ENCODE measurements around the gene ABHD16A.
A peak's percentile ranks its signal among the peaks of the same experiment; 100 is the strongest.

ABHD16A gene

GRCh38 chr6:31701666-31702404 lies 1.3 kb downstream of the ABHD16A start:
- H3K4me3 ChIP-seq (ENCODE audit: insufficient read depth in 1 of 2, low read depth in 1 of 2, low read length in 2 of 2) = peak overlapping the region; percentile 21 to 97
- H3K27ac ChIP-seq (ENCODE audit: low read length, poor library complexity, severe bottlenecking) = no peak overlapping the region
- H3K9me3 ChIP-seq (ENCODE audit: control insufficient read depth, low read length) = no peaks in the 10 kb centered on the region
- peak overlapping the region in 1 of 2 experiments; percentile 19 for H3K14ac ChIP-seq (ENCODE audit: low read length in 2 of 2)
- H3K79me1 ChIP-seq (replicated peaks; ENCODE audit: low read length, poor library complexity, severe bottlenecking) = peaks cover 18% of the 10 kb centered on the region
- H3K36me3 ChIP-seq (ENCODE audit: control insufficient read depth in 1 of 2, insufficient read depth in 2 of 2, low read depth in 1 of 2, low read length in 2 of 2) = peaks cover 13 to 20% of the 10 kb centered on the region in 2 experiments
- H4K8ac ChIP-seq (ENCODE audit: low read length) = no peak overlapping the region
- H2BK12ac ChIP-seq (ENCODE audit: low read length in 2 of 2) = no peak overlapping the region
- H3K4me2 ChIP-seq (ENCODE audit: low read length, poor library complexity, severe bottlenecking) = peak overlapping the region; percentile 70
- DNase-seq = peak; percentile 66
- H3K4ac ChIP-seq (ENCODE audit: low read depth in 1 of 2, low read length in 2 of 2) = peak overlapping the region in 1 of 2 experiments; percentile 15
- no peak overlapping the region for H2AK5ac ChIP-seq (ENCODE audit: low read length, severe bottlenecking)
- H3K9ac ChIP-seq (ENCODE audit: low read length) = peak overlapping the region; percentile 98
- peaks cover 15% of the 10 kb centered on the region for H3K4me1 ChIP-seq (ENCODE audit: control insufficient read depth, insufficient read depth, low read depth, low read length)
- no peak overlapping the region for H2AFZ ChIP-seq (ENCODE audit: low read depth, low read length)
- WGBS = 49% methylated on average over 7 of the region's 7 CpGs
- H3K18ac ChIP-seq (ENCODE audit: low read depth in 1 of 2, low read length in 2 of 2) = peak overlapping the region in 1 of 2 experiments; percentile 41
- H2BK15ac ChIP-seq (ENCODE audit: low read depth, poor library complexity, severe bottlenecking) = peak overlapping the region; percentile 76
- no peak overlapping the region for H2BK120ac ChIP-seq (ENCODE audit: low read depth, low read length)
- H3K27me3 ChIP-seq (ENCODE audit: control insufficient read depth in 1 of 2, insufficient read depth in 1 of 2, low read length in 2 of 2) = no peaks in the 10 kb centered on the region
- H4K91ac ChIP-seq (ENCODE audit: low read length) = no peak overlapping the region
- H2BK5ac ChIP-seq (ENCODE audit: low read depth, low read length, poor library complexity, severe bottlenecking) = no peak overlapping the region
- no peak overlapping the region for H3K23ac ChIP-seq (ENCODE audit: low read length in 2 of 2)

DNA sequence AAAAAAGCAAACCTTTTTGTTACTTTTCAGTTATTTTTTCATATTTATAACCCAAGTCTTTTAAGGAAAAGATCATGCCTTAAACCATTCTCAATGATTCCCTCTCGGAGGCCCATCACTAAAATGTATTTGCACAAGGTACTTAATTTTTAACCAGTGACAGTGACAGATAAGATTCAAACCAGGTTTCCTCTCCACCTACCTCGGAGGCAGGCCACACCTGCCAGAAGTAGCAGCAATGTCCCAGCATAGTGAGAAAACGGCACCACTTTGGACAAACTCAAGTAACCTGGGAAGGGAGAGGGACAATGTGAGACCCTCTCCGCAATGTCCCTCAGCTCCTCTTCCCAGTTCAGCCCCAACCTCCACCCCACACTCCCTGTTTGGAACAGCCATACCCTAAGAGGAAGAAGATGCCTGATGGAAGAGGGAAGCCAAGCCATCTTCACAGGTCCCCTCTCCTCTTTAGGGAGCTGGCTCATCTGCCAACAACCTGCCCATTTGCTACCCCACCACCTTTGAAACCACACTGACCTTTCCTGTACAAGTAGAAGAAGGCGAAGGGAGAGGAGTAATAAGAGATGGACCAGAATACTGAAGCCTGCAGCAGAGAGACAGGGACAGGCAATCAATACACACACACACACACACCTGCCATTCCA lies 2.3 kb downstream of the ABHD16A start:
- no peak overlapping the region for H3K4me2 ChIP-seq (ENCODE audit: low read length, poor library complexity, severe bottlenecking)
- no peak overlapping the region for H3K27ac ChIP-seq (ENCODE audit: low read length, poor library complexity, severe bottlenecking)
- H2AK5ac ChIP-seq (ENCODE audit: low read length, severe bottlenecking) = no peak overlapping the region
- H2BK5ac ChIP-seq (ENCODE audit: low read depth, low read length, poor library complexity, severe bottlenecking) = no peak overlapping the region
- H3K9ac ChIP-seq (ENCODE audit: low read length) = peak overlapping the region; percentile 98
- H3K4me3 ChIP-seq (ENCODE audit: insufficient read depth in 1 of 2, low read depth in 1 of 2, low read length in 2 of 2) = peak overlapping the region in 1 of 2 experiments; percentile 97
- H3K23ac ChIP-seq (ENCODE audit: low read length in 2 of 2) = no peak overlapping the region
- peak overlapping the region in 1 of 2 experiments; percentile 70 for H3K14ac ChIP-seq (ENCODE audit: low read length in 2 of 2)
- no peak overlapping the region for H2BK120ac ChIP-seq (ENCODE audit: low read depth, low read length)
- peaks cover 15% of the 10 kb centered on the region for H3K4me1 ChIP-seq (ENCODE audit: control insufficient read depth, insufficient read depth, low read depth, low read length)
- no peak overlapping the region for H2BK12ac ChIP-seq (ENCODE audit: low read length in 2 of 2)
- peaks cover 18% of the 10 kb centered on the region for H3K79me1 ChIP-seq (replicated peaks; ENCODE audit: low read length, poor library complexity, severe bottlenecking)
- H3K4ac ChIP-seq (ENCODE audit: low read depth in 1 of 2, low read length in 2 of 2) = no peak overlapping the region
- no peaks in the 10 kb centered on the region for H3K27me3 ChIP-seq (ENCODE audit: control insufficient read depth in 1 of 2, insufficient read depth in 1 of 2, low read length in 2 of 2)
- no peak overlapping the region for H2AFZ ChIP-seq (ENCODE audit: low read depth, low read length)
- H4K8ac ChIP-seq (ENCODE audit: low read length) = peak overlapping the region; percentile 35
- no peak overlapping the region for H3K18ac ChIP-seq (ENCODE audit: low read depth in 1 of 2, low read length in 2 of 2)
- peaks cover 15 to 28% of the 10 kb centered on the region in 2 experiments for H3K36me3 ChIP-seq (ENCODE audit: control insufficient read depth in 1 of 2, insufficient read depth in 2 of 2, low read depth in 1 of 2, low read length in 2 of 2)
- no peak for DNase-seq
- no peak overlapping the region for H2BK15ac ChIP-seq (ENCODE audit: low read depth, poor library complexity, severe bottlenecking)
- 96% methylated on average over 4 of the region's 5 CpGs for WGBS
- no peak overlapping the region for H4K91ac ChIP-seq (ENCODE audit: low read length)
- no peaks in the 10 kb centered on the region for H3K9me3 ChIP-seq (ENCODE audit: control insufficient read depth, low read length)

DNA sequence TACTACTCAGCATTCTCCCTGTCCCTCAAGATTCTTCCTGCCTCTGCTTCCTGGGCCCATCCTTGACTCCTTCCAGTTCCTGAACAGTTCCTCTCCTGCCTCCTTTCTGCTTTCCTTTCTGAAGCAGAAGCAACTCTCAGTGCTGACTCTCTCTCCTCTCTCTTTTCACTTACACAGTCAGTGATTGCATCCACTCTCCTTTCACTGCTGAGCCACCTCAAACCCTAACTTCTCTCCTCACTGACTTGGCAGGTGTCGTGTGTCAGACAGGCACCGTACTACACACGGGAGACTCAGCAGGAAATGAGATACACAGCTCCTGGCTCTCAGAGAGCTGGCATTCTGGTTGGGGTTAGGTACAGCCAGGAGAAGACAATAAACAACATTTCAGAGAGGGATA lies 5.6 kb downstream of the ABHD16A start:
- peak overlapping the region; percentile 53 for H3K9ac ChIP-seq (ENCODE audit: low read length)
- no peak overlapping the region for H3K4me3 ChIP-seq (ENCODE audit: insufficient read depth in 1 of 2, low read depth in 1 of 2, low read length in 2 of 2)
- no peak overlapping the region for H3K4me2 ChIP-seq (ENCODE audit: low read length, poor library complexity, severe bottlenecking)
- H2AFZ ChIP-seq (ENCODE audit: low read depth, low read length) = no peak overlapping the region
- no peak overlapping the region for H4K91ac ChIP-seq (ENCODE audit: low read length)
- no peak overlapping the region for H2BK120ac ChIP-seq (ENCODE audit: low read depth, low read length)
- H3K27me3 ChIP-seq (ENCODE audit: control insufficient read depth in 1 of 2, insufficient read depth in 1 of 2, low read length in 2 of 2) = no peaks in the 10 kb centered on the region
- 56% methylated on average over 3 of the region's 3 CpGs for WGBS
- peaks cover 10% of the 10 kb centered on the region for H3K4me1 ChIP-seq (ENCODE audit: control insufficient read depth, insufficient read depth, low read depth, low read length)
- no peak overlapping the region for H3K4ac ChIP-seq (ENCODE audit: low read depth in 1 of 2, low read length in 2 of 2)
- H2BK12ac ChIP-seq (ENCODE audit: low read length in 2 of 2) = no peak overlapping the region
- no peak overlapping the region for H2AK5ac ChIP-seq (ENCODE audit: low read length, severe bottlenecking)
- H3K36me3 ChIP-seq (ENCODE audit: control insufficient read depth in 1 of 2, insufficient read depth in 2 of 2, low read depth in 1 of 2, low read length in 2 of 2) = peaks cover 43 to 56% of the 10 kb centered on the region in 2 experiments
- peaks cover 20% of the 10 kb centered on the region for H3K79me1 ChIP-seq (replicated peaks; ENCODE audit: low read length, poor library complexity, severe bottlenecking)
- DNase-seq = no peak
- no peak overlapping the region for H3K18ac ChIP-seq (ENCODE audit: low read depth in 1 of 2, low read length in 2 of 2)
- no peak overlapping the region for H4K8ac ChIP-seq (ENCODE audit: low read length)
- H3K23ac ChIP-seq (ENCODE audit: low read length in 2 of 2) = no peak overlapping the region
- H3K27ac ChIP-seq (ENCODE audit: low read length, poor library complexity, severe bottlenecking) = no peak overlapping the region
- H3K14ac ChIP-seq (ENCODE audit: low read length in 2 of 2) = no peak overlapping the region
- H2BK5ac ChIP-seq (ENCODE audit: low read depth, low read length, poor library complexity, severe bottlenecking) = no peak overlapping the region
- no peak overlapping the region for H2BK15ac ChIP-seq (ENCODE audit: low read depth, poor library complexity, severe bottlenecking)
- no peaks in the 10 kb centered on the region for H3K9me3 ChIP-seq (ENCODE audit: control insufficient read depth, low read length)

- Histone ChIP-seq H3K14ac (ENCODE audit: low read length in 2 of 2) (no peak overlapping the region), H3K18ac (ENCODE audit: low read depth in 1 of 2, low read length in 2 of 2) (no peak overlapping the region), H3K4me2 (ENCODE audit: low read length, poor library complexity, severe bottlenecking) (no peak overlapping the region), H4K8ac (ENCODE audit: low read length) (no peak overlapping the region), H3K4me3 (ENCODE audit: insufficient read depth in 1 of 2, low read depth in 1 of 2, low read length in 2 of 2) (no peak overlapping the region), H4K91ac (ENCODE audit: low read length) (no peak overlapping the region), H3K36me3 (ENCODE audit: control insufficient read depth in 1 of 2, insufficient read depth in 2 of 2, low read depth in 1 of 2, low read length in 2 of 2) (peaks cover 66 to 79% of the 10 kb centered on the region in 2 experiments), H2BK5ac (ENCODE audit: low read depth, low read length, poor library complexity, severe bottlenecking) (no peak overlapping the region), H3K27ac (ENCODE audit: low read length, poor library complexity, severe bottlenecking) (no peak overlapping the region), H3K4ac (ENCODE audit: low read depth in 1 of 2, low read length in 2 of 2) (no peak overlapping the region), H3K9me3 (ENCODE audit: control insufficient read depth, low read length) (no peaks in the 10 kb centered on the region), H3K4me1 (ENCODE audit: control insufficient read depth, insufficient read depth, low read depth, low read length) (peaks cover 2% of the 10 kb centered on the region), H3K79me1 (replicated peaks; ENCODE audit: low read length, poor library complexity, severe bottlenecking) (peaks cover 13% of the 10 kb centered on the region), H2AFZ (ENCODE audit: low read depth, low read length) (no peak overlapping the region), H2AK5ac (ENCODE audit: low read length, severe bottlenecking) (no peak overlapping the region), H2BK120ac (ENCODE audit: low read depth, low read length) (no peak overlapping the region), H3K9ac (ENCODE audit: low read length) (no peak overlapping the region), H2BK12ac (ENCODE audit: low read length in 2 of 2) (no peak overlapping the region), H3K23ac (ENCODE audit: low read length in 2 of 2) (no peak overlapping the region), H3K27me3 (ENCODE audit: control insufficient read depth in 1 of 2, insufficient read depth in 1 of 2, low read length in 2 of 2) (no peaks in the 10 kb centered on the region), H2BK15ac (ENCODE audit: low read depth, poor library complexity, severe bottlenecking) (no peak overlapping the region)
- WGBS = 96% methylated on average over 5 of the region's 6 CpGs
- DNase-seq = no peak
These were observed 9.6 kb downstream of the ABHD16A start for GRCh38 chr6:31693535-31693934.

Data from mesenchymal stem cell (in vitro differentiated cells and primary cell).